Heart right ventricle (tissue), 16 donors: Measurements from ENCODE around the gene GLYATL2. TPM values are rescaled to one million over a fixed set of nuclear protein-coding genes. Genes with fewer than 3 reads are reported as not detected.
A peak's percentile ranks its signal among the peaks of the same experiment; 100 is the strongest.

Experiments used
- ATAC-seq, 8 donors: fragments of 200-7000 bp; cut with Tn5 transposase; one replicate each; pipeline ENCODE4 v1.9.1; 2020; ENCODE audit warnings: mild to moderate bottlenecking in 8 of 8, moderate library complexity in 8 of 8, moderate number of reproducible peaks in 1 of 8
- DNase-seq, 2 donors: peaks; one replicate each; pipeline ENCODE4 v3.0.0-alpha.2; 2020
- H3K27ac ChIP-seq, 10 donors: fragments of 200-600 bp; sonication (generic) in 2 of 10; one replicate each; pipeline versions ENCODE4 v1.5.0 to v1.8.0; 2020 to 2022; ENCODE audit warnings: mild to moderate bottlenecking in 3 of 10
- H3K27me3 ChIP-seq, 7 donors: fragments of 200-600 bp; one replicate each; pipeline ENCODE4 v1.8.0; 2021 to 2022; ENCODE audit warnings: mild to moderate bottlenecking in 2 of 7
- H3K36me3 ChIP-seq, 9 donors: fragments of 200-600 bp; sonication (generic) in 1 of 9; one replicate each; pipeline versions ENCODE4 v1.5.0 to v1.8.0; 2020 to 2022; ENCODE audit warnings: mild to moderate bottlenecking in 2 of 9
- H3K4me1 ChIP-seq, 9 donors: fragments of 200-600 bp; sonication (generic) in 1 of 9; one replicate each; pipeline versions ENCODE4 v1.5.0 to v1.8.0; 2020 to 2022; ENCODE audit warnings: mild to moderate bottlenecking in 4 of 9
- H3K4me3 ChIP-seq, 10 donors: fragments of 200-600 bp; sonication (generic) in 2 of 10; one replicate each; pipeline versions ENCODE4 v1.5.0 to v1.8.0; 2020 to 2022; ENCODE audit warnings: mild to moderate bottlenecking in 7 of 10, moderate library complexity in 2 of 10
- H3K9me3 ChIP-seq, 11 donors: fragments of 200-600 bp in 10 of 11; sonication (generic) in 2 of 11; one replicate each; pipeline versions ENCODE4 v1.5.0 to v1.8.0; 2013 to 2022; ENCODE audit warnings: mild to moderate bottlenecking in 2 of 11, control low read depth in 1 of 11, moderate library complexity in 1 of 11
- CTCF ChIP-seq, 9 donors: fragments of 200-600 bp; sonication (generic) in 2 of 9; IDR thresholded peaks; one replicate each; pipeline versions ENCODE4 v1.5.0 to v1.8.0; 2021 to 2022; ENCODE audit warnings: antibody characterized with exemption in 9 of 9, mild to moderate bottlenecking in 5 of 9, moderate library complexity in 1 of 9
- WGBS, 2 donors: extraction: QIAGEN DNeasy Blood & Tissue Kit; methylation state at CpG; one replicate each; pipeline ENCODE4 v1.1.7; 2013; ENCODE audit warnings: inconsistent platforms in 1 of 2; 5-methylcytosine and 5-hydroxymethylcytosine counted together
- intact Hi-C, 10 donors: fragments of 100-400 bp; cut with DNase I; formaldehyde crosslinking; loops; one replicate each; pipeline versions ENCODE4 v1.11.1 to v1.14.2; 2022
- polyA plus RNA-seq, 2 donors: library from polyadenylated mRNA; stranded (reverse); fragments of 200-250 nt; gene quantifications; one replicate each; pipeline ENCODE4 v1.2.3, GENCODE V29; 2013
- total RNA-seq, 10 donors: library from RNA; stranded (reverse); fragmentation: NEBNext Ultra II Directional in 3 of 10; extraction: Animal tissue kit (Norgen Biotek cat#: 25700) in 3 of 10; gene quantifications; one replicate each; pipeline versions ENCODE4 v1.2.1 to v1.2.4, GENCODE V29; 2021 to 2023
- donor health status: Arrhythmogenic right ventricular cardiomyopathy.
- donor health status: ischemic (EF 13 %, LVEDD 7.1; RV severe dilation, severe dysfunction).
- donor health status: healthy with polysubstance abuse.
- donor health status: DM: no; HTN: yes; CAD: no.
- donor health status: DM: no; HTN: no; CAD: no.
- donor health status: ischemic (EF 25% LVEDD 6.9; RV normal size, moderate dysfunction).
- donor health status: ischemic (EF 25% LVEDD 5.7; RV mildly dilated, moderate dysfunction).
- donor health status: healthy.
- donor health status: DM: yes; HTN: yes; CAD: no.
- donor health status: Ischemic cardiomyopathy.
- donor health status: ischemic (EF 35%, LVEDD 5.7; RV mildly dilated, moderate dysfunction).
- donor health status: nonischemic (EF 11% LVEDD 7.7; RV severe dilation, severe dysfunction).
- donor health status: DM: yes; HTN: yes; CAD: no.
- donor health status: PGD.
- donor health status: ischemic (EF 29% LVEDD 5.4; RV normal size, mild dysfunction).
- donor health status: nonischemic (EF 23%, LVEDD 6.1; RV moderate dilation, normal function).

The GLYATL2 gene
- total and polyA plus RNA-seq, 12 donors: 0.07 to 0.58 (median 0.36) TPM; not detected in 6

DNA sequence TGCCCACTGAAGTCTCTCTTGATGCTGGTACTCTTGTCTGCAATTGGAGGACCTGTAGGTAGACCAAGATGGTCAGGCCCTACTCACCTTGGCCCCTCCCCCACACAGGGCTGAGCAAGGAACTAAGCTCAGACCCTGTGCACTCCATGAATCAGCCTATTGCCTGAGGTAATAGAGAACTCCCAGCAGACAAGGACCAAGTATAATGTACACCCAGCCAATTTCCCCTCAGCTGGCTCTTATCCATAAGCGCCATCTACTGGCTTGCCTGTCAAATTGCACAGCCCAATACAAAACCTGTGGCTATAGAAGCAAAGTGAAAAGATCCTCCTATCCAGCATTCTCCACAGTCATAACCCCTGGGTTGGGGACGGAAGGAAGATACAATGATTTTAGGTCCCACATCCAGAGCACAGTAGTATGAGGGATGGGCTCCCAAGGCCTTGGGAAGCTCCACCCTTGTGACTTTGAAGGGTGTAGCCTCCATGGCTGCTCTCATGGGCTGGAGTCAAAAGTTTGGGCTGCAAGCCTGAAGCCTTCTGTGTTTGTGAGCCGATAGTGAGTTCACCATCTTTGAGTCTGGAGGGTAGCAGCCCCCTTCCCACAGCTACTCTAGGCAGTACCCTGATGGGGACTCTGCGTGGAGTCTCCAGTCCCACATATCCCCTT lies 56.0 kb downstream of the GLYATL2 start:
- intact Hi-C loops: loop anchor here in 4 of 10 donors (5.0 to 10.0 kb wide), 3 partner anchors 134 to 214 kb away; partner anchors contain the start of genes LPXN (in 2 of the 4) and ZFP91 (in 2 of the 4)
- peak in 7 of 8 donors; percentile 34 to 76 (median 53) for ATAC-seq
- WGBS, 2 donors: 47% methylated on average over 4 of the region's 4 CpGs

GRCh38 chr11:58787903-58788302 lies 56.6 kb downstream of the GLYATL2 start:
- H3K27me3 ChIP-seq: peaks cover 0 to 12% (median 0%) of the 10 kb centered on the region in 7 donors
- no peak overlapping the region for H3K4me3 ChIP-seq
- intact Hi-C loops: loop anchor here in 4 of 10 donors (5.0 to 10.0 kb wide), 3 partner anchors 133 to 213 kb away; partner anchors contain the start of genes LPXN (in 2 of the 4) and ZFP91 (in 2 of the 4)
- no peak overlapping the region for H3K27ac ChIP-seq
- no peaks in the 10 kb centered on the region for H3K36me3 ChIP-seq
- TF ChIP-seq CTCF (IDR thresholded peaks at IDR 0.05): no peak
- peaks cover 0 to 7% (median 0%) of the 10 kb centered on the region in 11 donors for H3K9me3 ChIP-seq
- no peak for DNase-seq
- no peak for ATAC-seq
- no peaks in the 10 kb centered on the region for H3K4me1 ChIP-seq

More for the DNA sequence above, 56.0 kb downstream of the GLYATL2 start:
- TF ChIP-seq CTCF (IDR thresholded peaks at IDR 0.05): peak; percentile 31 to 79 (median 63)
- no peak overlapping the region for H3K27ac ChIP-seq
- H3K4me1 ChIP-seq: no peaks in the 10 kb centered on the region
- peak in 1 of 2 donors; percentile 8 for DNase-seq
- H3K9me3 ChIP-seq: peaks cover 0 to 9% (median 0%) of the 10 kb centered on the region in 11 donors
- H3K36me3 ChIP-seq: no peaks in the 10 kb centered on the region
- H3K27me3 ChIP-seq: peaks cover 0 to 14% (median 0%) of the 10 kb centered on the region in 7 donors
- H3K4me3 ChIP-seq: no peak overlapping the region

- DNase-seq (no peak), ATAC-seq (no peak)
- peaks cover 0 to 12% (median 0%) of the 10 kb centered on the region in 7 donors for H3K27me3 ChIP-seq
- intact Hi-C loops: loop anchor here in 4 of 10 donors (5.0 to 10.0 kb wide), 3 partner anchors 132 to 212 kb away; partner anchors contain the start of genes LPXN (in 2 of the 4) and ZFP91 (in 2 of the 4)
- WGBS, 2 donors: 78 to 89% methylated on average over 3 of the region's 3 CpGs
- H3K4me1 ChIP-seq: no peaks in the 10 kb centered on the region
- H3K9me3 ChIP-seq: no peaks in the 10 kb centered on the region
- no peak overlapping the region for H3K27ac ChIP-seq
- H3K4me3 ChIP-seq: no peak overlapping the region
- no peak for TF ChIP-seq CTCF (IDR thresholded peaks at IDR 0.05)
- H3K36me3 ChIP-seq: no peaks in the 10 kb centered on the region
Measured at GRCh38 chr11:58786693-58787092, 57.8 kb downstream of the GLYATL2 start.

DNA sequence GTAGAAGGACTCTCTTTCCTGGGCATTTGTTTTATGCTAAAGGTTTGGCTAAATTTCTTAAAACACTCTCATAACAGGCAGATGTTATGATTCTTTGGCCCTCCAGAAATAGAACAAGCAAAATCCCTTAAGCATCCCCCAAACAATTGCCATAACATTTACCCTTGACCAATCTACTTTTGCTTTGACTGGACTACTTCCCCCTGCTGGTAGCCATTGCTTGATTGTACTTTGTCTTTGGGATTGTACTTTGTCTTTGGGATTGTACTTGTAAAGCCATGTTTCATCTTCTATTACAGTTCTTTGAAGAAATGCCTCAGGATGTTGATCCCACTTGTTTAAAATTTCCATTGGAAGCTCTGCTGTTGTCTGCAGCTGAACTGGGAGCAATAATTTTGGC lies 59.5 kb downstream of the GLYATL2 start:
- DNase-seq (no peak), ATAC-seq (no peak)
- peaks cover 0 to 8% (median 0%) of the 10 kb centered on the region in 7 donors for H3K27me3 ChIP-seq
- no peaks in the 10 kb centered on the region for H3K9me3 ChIP-seq
- H3K36me3 ChIP-seq: no peaks in the 10 kb centered on the region
- no peak for TF ChIP-seq CTCF (IDR thresholded peaks at IDR 0.05)
- intact Hi-C loops: loop anchor here in 4 of 10 donors (5.0 to 10.0 kb wide), 3 partner anchors 130 to 210 kb away; partner anchors contain the start of genes LPXN (in 2 of the 4) and ZFP91 (in 2 of the 4)
- no peak overlapping the region for H3K27ac ChIP-seq
- H3K4me1 ChIP-seq: no peaks in the 10 kb centered on the region
- H3K4me3 ChIP-seq: no peak overlapping the region

Other genes with a start within 250 kb of the GLYATL2 start
- gene CNTF, start 222.0 kb downstream of the GLYATL2 start, total RNA-seq: 1 to 10 TPM in 8 of 10 donors, under 1 TPM in 2; 0.53 to 1.6 (median 1.2) TPM
- under 1 TPM; 0.15 to 0.23 TPM for gene CNTF, start 222.0 kb downstream of the GLYATL2 start, polyA plus RNA-seq
- under 1 TPM in 4 of 10 donors, not detected in 6; 0.22 to 0.79 (median 0.50) TPM for gene GLYAT, start 112.8 kb downstream of the GLYATL2 start, total RNA-seq
- gene GLYAT, start 112.8 kb downstream of the GLYATL2 start, polyA plus RNA-seq: under 1 TPM in 1 of 2 donors, not detected in 1; 0.29 TPM
- not detected for gene GLYATL1, start 94.8 kb upstream of the GLYATL2 start, total RNA-seq
- gene GLYATL1, start 94.8 kb upstream of the GLYATL2 start, polyA plus RNA-seq: under 1 TPM in 1 of 2 donors, not detected in 1; 0.06 TPM
- not detected for gene GLYATL1B, start 241.6 kb upstream of the GLYATL2 start, total RNA-seq
- gene GLYATL1B, start 241.6 kb upstream of the GLYATL2 start, polyA plus RNA-seq: not detected